ENCODE results near the gene CASZ1. TPM values are rescaled to one million over a fixed set of nuclear protein-coding genes. Genes with fewer than 3 reads are reported as not detected.

Gene CASZ1
- total RNA-seq, 1 donor from 2014 or later, result 26.1 TPM

DNA sequence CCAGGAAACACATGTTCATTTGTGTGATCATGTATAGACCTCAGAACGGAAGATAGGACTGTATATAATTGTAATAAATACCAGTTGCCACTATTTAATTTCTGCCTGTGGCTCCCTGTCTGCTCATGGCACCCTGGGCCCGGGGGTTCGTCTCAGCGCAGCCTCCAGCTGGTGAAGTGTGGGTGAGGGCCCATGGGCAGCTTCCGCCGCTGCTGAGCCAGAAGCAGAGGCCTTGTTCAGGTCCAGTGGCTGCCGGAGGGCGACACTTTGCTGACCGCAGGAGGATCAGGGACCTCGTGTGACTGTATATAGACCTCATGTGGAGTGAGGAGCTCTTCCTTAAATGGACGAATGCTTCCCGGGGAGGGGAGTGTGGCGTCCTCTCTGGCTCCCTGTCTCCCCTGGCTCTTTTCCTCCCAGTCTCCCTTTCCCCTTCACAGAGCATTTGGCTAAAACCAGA, 165.8 kb downstream of the CASZ1 start:
- Histone ChIP-seq H3K36me3 (ENCODE audit: control insufficient read depth in 3 of 3, insufficient read depth in 3 of 3, low read length in 3 of 3) (peaks cover 0 to 7% (median 4%) of the 10 kb centered on the region in 3 donors), H3K4me1 (ENCODE audit: control insufficient read depth in 3 of 3, insufficient read depth in 3 of 3, low read length in 3 of 3) (peaks cover 8 to 23% (median 15%) of the 10 kb centered on the region in 3 donors), H3K9ac (ENCODE audit: low read depth in 1 of 3, low read length in 3 of 3) (no peak overlapping the region), H3K27me3 (ENCODE audit: control insufficient read depth in 3 of 3, insufficient read depth in 3 of 3, low read length in 3 of 3) (no peaks in the 10 kb centered on the region), H3K4me3 (ENCODE audit: low read length in 3 of 3) (no peak overlapping the region), H3K9me3 (ENCODE audit: control insufficient read depth in 3 of 3, low read length in 3 of 3) (no peaks in the 10 kb centered on the region), H3K27ac (ENCODE audit: low read depth, low read length) (no peak overlapping the region)

DNA sequence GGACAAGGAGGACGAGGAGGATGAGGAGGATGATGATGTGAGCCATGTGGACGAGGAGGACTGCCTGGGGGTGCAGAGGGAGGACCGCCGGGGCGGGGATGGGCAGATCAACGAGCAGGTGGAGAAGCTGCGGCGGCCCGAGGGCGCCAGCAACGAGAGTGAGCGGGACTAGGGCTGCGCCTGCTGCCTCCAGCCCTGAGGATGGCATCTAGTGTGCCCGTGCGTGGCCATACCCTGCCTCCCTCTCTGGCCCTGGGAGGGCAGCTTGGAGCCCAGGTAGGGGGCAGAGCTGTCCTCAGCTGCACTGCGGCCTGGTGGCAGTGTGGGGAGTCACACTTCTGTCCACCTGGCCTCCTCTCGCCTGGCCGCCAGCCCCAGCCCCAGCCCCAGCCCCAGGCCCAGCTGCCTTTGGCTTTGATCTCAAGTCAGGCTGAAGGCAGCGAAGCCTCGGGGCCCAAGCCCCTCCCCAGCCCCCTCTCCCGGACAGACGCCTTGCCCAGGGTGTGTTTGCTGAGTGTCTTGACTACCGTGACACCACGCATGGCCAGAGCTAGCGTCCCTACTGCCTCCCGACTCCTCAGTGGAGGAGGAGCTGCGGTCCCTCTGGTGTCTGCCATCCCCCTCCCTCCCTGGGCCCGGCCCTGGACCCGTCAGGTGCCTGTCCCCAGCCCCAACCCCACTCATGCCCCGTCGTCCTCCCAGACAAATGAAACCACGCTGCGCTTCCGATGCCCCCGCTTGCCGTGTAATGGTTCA, 166.5 kb downstream of the CASZ1 start:
- H3K9me3 ChIP-seq (ENCODE audit: control insufficient read depth in 3 of 3, low read length in 3 of 3), result no peaks in the 10 kb centered on the region
- no peak overlapping the region for H3K27ac ChIP-seq (ENCODE audit: low read depth, low read length)
- H3K9ac ChIP-seq (ENCODE audit: low read depth in 1 of 3, low read length in 3 of 3), result no peak overlapping the region
- no peak overlapping the region for H3K4me3 ChIP-seq (ENCODE audit: low read length in 3 of 3)
- H3K36me3 ChIP-seq (ENCODE audit: control insufficient read depth in 3 of 3, insufficient read depth in 3 of 3, low read length in 3 of 3), result peaks cover 0 to 9% (median 4%) of the 10 kb centered on the region in 3 donors
- H3K4me1 ChIP-seq (ENCODE audit: control insufficient read depth in 3 of 3, insufficient read depth in 3 of 3, low read length in 3 of 3), result peaks cover 1 to 17% (median 9%) of the 10 kb centered on the region in 3 donors
- no peaks in the 10 kb centered on the region for H3K27me3 ChIP-seq (ENCODE audit: control insufficient read depth in 3 of 3, insufficient read depth in 3 of 3, low read length in 3 of 3)

DNA sequence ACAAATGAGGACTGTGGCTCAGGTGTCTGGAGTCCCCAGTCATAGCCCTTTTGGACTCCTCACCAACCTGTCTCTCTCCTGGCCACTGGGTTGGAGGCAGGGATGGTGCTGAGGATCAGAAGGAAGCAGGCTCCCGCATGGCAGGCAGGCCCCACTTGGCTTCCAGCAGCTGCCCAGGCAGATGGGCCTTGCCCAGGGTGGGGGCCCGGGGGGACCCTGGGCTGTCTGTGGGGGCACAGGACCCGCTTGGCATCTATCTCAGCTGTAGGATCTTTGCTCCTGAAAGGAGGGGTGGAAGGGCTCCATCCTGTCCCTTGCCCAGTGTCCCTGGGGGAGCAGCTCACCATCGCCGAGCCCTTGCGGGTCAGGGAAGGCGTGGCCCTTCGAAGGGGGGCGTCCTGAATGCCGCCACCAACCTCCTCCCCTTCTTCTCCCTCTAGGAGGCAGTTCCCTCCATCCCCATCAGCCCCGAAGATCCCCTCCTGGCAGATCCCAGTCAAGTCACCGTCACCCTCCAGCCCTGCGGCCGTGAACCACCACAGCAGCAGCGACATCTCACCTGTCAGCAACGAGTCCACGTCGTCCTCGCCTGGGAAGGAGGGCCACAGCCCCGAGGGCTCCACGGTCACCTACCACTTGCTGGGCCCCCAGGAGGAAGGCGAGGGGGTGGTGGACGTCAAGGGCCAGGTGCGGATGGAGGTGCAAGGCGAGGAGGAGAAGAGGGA, 167.2 kb downstream of the CASZ1 start:
- H3K4me1 ChIP-seq (ENCODE audit: control insufficient read depth in 3 of 3, insufficient read depth in 3 of 3, low read length in 3 of 3), result peaks cover 0 to 10% (median 5%) of the 10 kb centered on the region in 3 donors
- no peaks in the 10 kb centered on the region for H3K9me3 ChIP-seq (ENCODE audit: control insufficient read depth in 3 of 3, low read length in 3 of 3)
- H3K27me3 ChIP-seq (ENCODE audit: control insufficient read depth in 3 of 3, insufficient read depth in 3 of 3, low read length in 3 of 3), result no peaks in the 10 kb centered on the region
- H3K36me3 ChIP-seq (ENCODE audit: control insufficient read depth in 3 of 3, insufficient read depth in 3 of 3, low read length in 3 of 3), result peaks cover 5 to 15% (median 10%) of the 10 kb centered on the region in 3 donors
- H3K27ac ChIP-seq (ENCODE audit: low read depth, low read length), result no peak overlapping the region
- no peak overlapping the region for H3K9ac ChIP-seq (ENCODE audit: low read depth in 1 of 3, low read length in 3 of 3)
- no peak overlapping the region for H3K4me3 ChIP-seq (ENCODE audit: low read length in 3 of 3)

DNA sequence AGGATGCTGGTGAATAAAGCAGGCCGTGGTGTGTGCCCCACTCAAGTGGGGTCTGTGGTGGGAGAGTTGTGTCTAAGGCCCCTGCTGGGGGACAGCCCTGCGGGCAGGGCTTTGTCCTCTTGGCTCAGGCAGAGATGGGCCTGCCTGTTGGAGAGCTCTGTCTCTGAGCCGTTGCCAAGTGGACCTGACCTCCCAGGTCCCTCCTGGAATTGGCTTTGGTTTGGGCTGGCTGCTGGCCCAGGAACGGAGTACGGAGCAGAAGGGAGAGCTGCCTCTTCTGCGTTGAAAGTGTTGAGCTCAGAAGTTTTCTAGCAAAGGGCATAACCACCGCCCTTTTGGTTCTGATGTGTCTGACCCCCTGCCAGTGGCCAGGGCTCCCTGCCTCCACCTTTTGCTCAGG, 167.8 kb downstream of the CASZ1 start:
- Histone ChIP-seq H3K27me3 (ENCODE audit: control insufficient read depth in 3 of 3, insufficient read depth in 3 of 3, low read length in 3 of 3) (no peaks in the 10 kb centered on the region), H3K4me3 (ENCODE audit: low read length in 3 of 3) (no peak overlapping the region), H3K9ac (ENCODE audit: low read depth in 1 of 3, low read length in 3 of 3) (no peak overlapping the region), H3K4me1 (ENCODE audit: control insufficient read depth in 3 of 3, insufficient read depth in 3 of 3, low read length in 3 of 3) (peaks cover 0 to 9% (median 5%) of the 10 kb centered on the region in 3 donors), H3K36me3 (ENCODE audit: control insufficient read depth in 3 of 3, insufficient read depth in 3 of 3, low read length in 3 of 3) (peaks cover 6 to 17% (median 13%) of the 10 kb centered on the region in 3 donors), H3K9me3 (ENCODE audit: control insufficient read depth in 3 of 3, low read length in 3 of 3) (no peaks in the 10 kb centered on the region), H3K27ac (ENCODE audit: low read depth, low read length) (no peak overlapping the region)

DNA sequence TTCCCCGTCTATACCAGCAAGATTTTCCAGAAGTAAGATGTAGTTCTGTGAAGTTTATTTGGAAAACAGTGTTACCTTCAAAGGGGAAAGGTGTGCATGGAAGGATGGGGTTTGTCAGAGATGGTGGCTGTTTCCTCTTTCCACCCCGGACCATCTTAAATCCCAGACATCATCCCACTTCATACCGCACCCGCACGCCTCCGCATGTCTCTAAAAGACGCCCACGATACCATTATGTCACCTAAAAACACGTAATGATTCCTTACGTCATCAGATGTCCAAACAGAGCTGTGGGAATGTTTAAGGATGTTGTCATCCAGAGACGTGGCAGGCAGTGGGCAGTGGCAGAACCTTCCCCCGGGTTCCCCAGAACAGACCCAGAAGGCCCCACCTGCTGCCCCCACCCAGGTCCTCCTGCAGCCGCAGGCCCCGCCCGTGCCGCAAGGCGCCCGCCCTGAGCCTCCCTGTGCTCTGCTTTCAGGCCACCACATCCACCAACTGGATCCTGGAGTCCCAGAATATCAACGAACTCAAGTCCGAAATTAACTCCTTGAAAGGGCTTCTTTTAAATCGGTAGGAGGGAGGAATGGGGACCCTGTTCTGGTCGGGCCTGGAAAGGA, 169.5 kb downstream of the CASZ1 start:
- Histone ChIP-seq H3K9ac (ENCODE audit: low read depth in 1 of 3, low read length in 3 of 3) (no peak overlapping the region), H3K27ac (ENCODE audit: low read depth, low read length) (no peak overlapping the region), H3K4me3 (ENCODE audit: low read length in 3 of 3) (no peak overlapping the region), H3K9me3 (ENCODE audit: control insufficient read depth in 3 of 3, low read length in 3 of 3) (no peaks in the 10 kb centered on the region), H3K4me1 (ENCODE audit: control insufficient read depth in 3 of 3, insufficient read depth in 3 of 3, low read length in 3 of 3) (peaks cover 0 to 9% (median 5%) of the 10 kb centered on the region in 3 donors), H3K36me3 (ENCODE audit: control insufficient read depth in 3 of 3, insufficient read depth in 3 of 3, low read length in 3 of 3) (peaks cover 16 to 26% (median 16%) of the 10 kb centered on the region in 3 donors), H3K27me3 (ENCODE audit: control insufficient read depth in 3 of 3, insufficient read depth in 3 of 3, low read length in 3 of 3) (no peaks in the 10 kb centered on the region)

DNA sequence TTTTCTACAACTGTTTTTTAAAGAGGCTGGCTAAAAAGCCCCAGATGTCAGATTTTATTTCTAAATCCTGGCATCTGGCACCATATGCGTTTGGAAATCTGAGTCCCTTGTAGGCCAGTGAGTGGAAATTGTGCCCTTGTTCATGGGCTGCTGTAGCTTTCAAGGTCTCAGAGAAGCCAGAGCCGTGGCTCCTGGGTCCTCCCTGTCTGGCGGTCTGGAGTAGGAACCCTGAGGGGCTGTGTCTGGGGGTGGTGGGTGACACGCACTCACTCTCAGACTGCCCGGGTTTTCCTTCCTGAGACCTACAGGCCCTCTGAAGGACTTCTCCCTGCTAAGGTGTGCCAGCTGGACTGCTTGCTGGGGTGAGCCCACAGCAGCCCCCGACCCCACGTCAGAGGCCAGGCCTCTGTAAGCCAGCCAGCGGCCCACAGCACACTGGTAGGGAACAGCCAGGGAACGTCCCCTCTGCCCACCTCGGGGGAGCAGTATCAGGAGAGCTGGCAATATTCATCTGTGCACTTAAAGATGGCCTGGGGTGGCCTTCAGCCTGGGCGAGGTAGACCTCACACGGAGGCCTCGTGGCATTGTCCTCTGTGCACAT, 170.2 kb downstream of the CASZ1 start:
- no peak overlapping the region for H3K27ac ChIP-seq (ENCODE audit: low read depth, low read length)
- H3K9me3 ChIP-seq (ENCODE audit: control insufficient read depth in 3 of 3, low read length in 3 of 3), result no peaks in the 10 kb centered on the region
- H3K4me3 ChIP-seq (ENCODE audit: low read length in 3 of 3), result no peak overlapping the region
- H3K27me3 ChIP-seq (ENCODE audit: control insufficient read depth in 3 of 3, insufficient read depth in 3 of 3, low read length in 3 of 3), result no peaks in the 10 kb centered on the region
- H3K9ac ChIP-seq (ENCODE audit: low read depth in 1 of 3, low read length in 3 of 3), result peak overlapping the region in 1 of 3 donors; percentile 28
- H3K36me3 ChIP-seq (ENCODE audit: control insufficient read depth in 3 of 3, insufficient read depth in 3 of 3, low read length in 3 of 3), result peaks cover 16 to 26% (median 16%) of the 10 kb centered on the region in 3 donors
- H3K4me1 ChIP-seq (ENCODE audit: control insufficient read depth in 3 of 3, insufficient read depth in 3 of 3, low read length in 3 of 3), result peaks cover 0 to 9% (median 5%) of the 10 kb centered on the region in 3 donors

DNA sequence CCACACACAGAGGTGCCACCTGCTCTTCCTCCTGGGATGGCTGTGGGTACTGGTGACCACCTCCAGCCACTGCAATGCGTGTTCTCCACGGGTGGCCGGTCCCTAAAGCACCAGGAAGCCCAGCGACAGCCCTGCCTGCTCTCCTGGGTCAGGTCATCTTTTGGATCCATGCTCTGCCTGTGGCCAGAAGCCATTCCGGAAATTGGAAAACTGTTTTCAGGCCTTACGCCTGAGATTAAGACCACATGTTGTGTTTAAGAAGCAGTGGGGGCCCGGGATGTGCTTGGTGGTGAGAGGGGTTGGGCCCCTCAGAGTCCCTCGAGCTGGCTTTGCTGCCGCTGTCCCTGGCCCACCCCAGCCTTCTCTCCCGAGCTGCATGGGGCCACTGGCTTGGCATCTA, 170.9 kb downstream of the CASZ1 start:
- no peak overlapping the region for H3K9ac ChIP-seq (ENCODE audit: low read depth in 1 of 3, low read length in 3 of 3)
- no peaks in the 10 kb centered on the region for H3K9me3 ChIP-seq (ENCODE audit: control insufficient read depth in 3 of 3, low read length in 3 of 3)
- peaks cover 16 to 26% (median 16%) of the 10 kb centered on the region in 3 donors for H3K36me3 ChIP-seq (ENCODE audit: control insufficient read depth in 3 of 3, insufficient read depth in 3 of 3, low read length in 3 of 3)
- H3K27me3 ChIP-seq (ENCODE audit: control insufficient read depth in 3 of 3, insufficient read depth in 3 of 3, low read length in 3 of 3), result no peaks in the 10 kb centered on the region
- H3K4me1 ChIP-seq (ENCODE audit: control insufficient read depth in 3 of 3, insufficient read depth in 3 of 3, low read length in 3 of 3), result peaks cover 0 to 9% (median 5%) of the 10 kb centered on the region in 3 donors
- H3K27ac ChIP-seq (ENCODE audit: low read depth, low read length), result no peak overlapping the region
- no peak overlapping the region for H3K4me3 ChIP-seq (ENCODE audit: low read length in 3 of 3)

DNA sequence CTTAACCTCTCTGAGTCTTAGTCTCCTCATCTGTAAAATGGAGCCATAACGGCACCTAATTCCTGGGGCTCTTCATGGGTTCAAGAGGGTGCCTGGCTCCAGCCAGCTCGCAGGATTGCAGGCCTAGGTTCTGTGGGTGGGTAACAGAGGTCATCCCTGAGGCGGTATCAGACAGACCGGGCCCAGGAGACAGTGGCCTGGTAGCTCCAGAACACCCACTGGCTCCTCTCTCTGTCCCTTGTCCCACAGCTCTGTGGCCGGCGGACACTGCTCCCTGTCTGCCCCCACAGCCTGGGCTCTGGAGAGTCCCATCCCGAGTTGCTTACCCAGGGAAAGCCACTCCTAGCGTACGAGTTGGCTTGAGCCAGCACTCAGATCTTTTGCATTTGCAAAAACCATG, 171.4 kb downstream of the CASZ1 start:
- no peak overlapping the region for H3K27ac ChIP-seq (ENCODE audit: low read depth, low read length)
- H3K9ac ChIP-seq (ENCODE audit: low read depth in 1 of 3, low read length in 3 of 3), result no peak overlapping the region
- H3K4me1 ChIP-seq (ENCODE audit: control insufficient read depth in 3 of 3, insufficient read depth in 3 of 3, low read length in 3 of 3), result peaks cover 0 to 9% (median 5%) of the 10 kb centered on the region in 3 donors
- peaks cover 16 to 26% (median 16%) of the 10 kb centered on the region in 3 donors for H3K36me3 ChIP-seq (ENCODE audit: control insufficient read depth in 3 of 3, insufficient read depth in 3 of 3, low read length in 3 of 3)
- no peak overlapping the region for H3K4me3 ChIP-seq (ENCODE audit: low read length in 3 of 3)
- H3K9me3 ChIP-seq (ENCODE audit: control insufficient read depth in 3 of 3, low read length in 3 of 3), result no peaks in the 10 kb centered on the region
- no peaks in the 10 kb centered on the region for H3K27me3 ChIP-seq (ENCODE audit: control insufficient read depth in 3 of 3, insufficient read depth in 3 of 3, low read length in 3 of 3)

DNA sequence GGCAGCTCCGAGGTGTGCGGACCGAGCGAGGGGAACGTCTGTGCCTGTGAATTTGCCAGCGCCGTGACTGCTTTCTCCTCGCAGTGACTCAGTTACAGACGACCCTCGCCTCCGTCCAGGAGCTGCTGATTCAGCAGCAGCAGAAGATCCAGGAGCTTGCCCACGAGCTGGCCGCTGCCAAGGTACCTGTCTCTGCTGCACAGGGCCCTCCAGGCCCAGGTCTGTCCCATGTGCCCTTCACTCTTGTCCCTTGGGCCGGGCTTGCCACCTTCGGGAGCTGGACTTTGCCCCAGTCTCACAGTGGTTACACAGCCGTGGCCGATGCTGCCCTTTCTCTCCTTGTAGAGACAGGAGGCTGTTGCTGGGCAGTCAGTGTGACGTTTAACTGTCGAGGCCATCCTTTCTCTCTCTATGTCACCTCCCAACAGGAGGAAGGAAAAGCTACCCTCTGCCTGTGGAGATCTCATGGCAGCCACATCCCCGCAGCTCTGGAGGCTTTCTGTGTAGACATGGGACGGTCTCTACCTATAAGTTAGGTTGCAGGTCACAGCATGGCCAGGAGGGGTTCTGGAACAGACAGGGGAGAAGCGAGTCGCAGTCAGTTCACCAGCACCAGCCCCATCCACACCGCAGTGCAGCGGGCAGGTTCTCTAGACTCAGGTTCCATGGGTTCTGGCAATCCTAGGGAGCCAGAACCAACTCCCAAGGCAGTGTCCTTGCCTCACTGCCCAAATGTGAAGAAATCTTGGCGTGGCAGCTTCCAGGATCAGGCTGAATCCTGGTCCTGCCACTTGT, 172.0 kb downstream of the CASZ1 start:
- H3K36me3 ChIP-seq (ENCODE audit: control insufficient read depth in 3 of 3, insufficient read depth in 3 of 3, low read length in 3 of 3), result peaks cover 13 to 22% (median 16%) of the 10 kb centered on the region in 3 donors
- H3K27me3 ChIP-seq (ENCODE audit: control insufficient read depth in 3 of 3, insufficient read depth in 3 of 3, low read length in 3 of 3), result no peaks in the 10 kb centered on the region
- no peak overlapping the region for H3K4me3 ChIP-seq (ENCODE audit: low read length in 3 of 3)
- no peak overlapping the region for H3K27ac ChIP-seq (ENCODE audit: low read depth, low read length)
- no peak overlapping the region for H3K9ac ChIP-seq (ENCODE audit: low read depth in 1 of 3, low read length in 3 of 3)
- peaks cover 0 to 9% (median 5%) of the 10 kb centered on the region in 3 donors for H3K4me1 ChIP-seq (ENCODE audit: control insufficient read depth in 3 of 3, insufficient read depth in 3 of 3, low read length in 3 of 3)
- H3K9me3 ChIP-seq (ENCODE audit: control insufficient read depth in 3 of 3, low read length in 3 of 3), result no peaks in the 10 kb centered on the region
